ENCODE data around the gene PDPN.

DNA sequence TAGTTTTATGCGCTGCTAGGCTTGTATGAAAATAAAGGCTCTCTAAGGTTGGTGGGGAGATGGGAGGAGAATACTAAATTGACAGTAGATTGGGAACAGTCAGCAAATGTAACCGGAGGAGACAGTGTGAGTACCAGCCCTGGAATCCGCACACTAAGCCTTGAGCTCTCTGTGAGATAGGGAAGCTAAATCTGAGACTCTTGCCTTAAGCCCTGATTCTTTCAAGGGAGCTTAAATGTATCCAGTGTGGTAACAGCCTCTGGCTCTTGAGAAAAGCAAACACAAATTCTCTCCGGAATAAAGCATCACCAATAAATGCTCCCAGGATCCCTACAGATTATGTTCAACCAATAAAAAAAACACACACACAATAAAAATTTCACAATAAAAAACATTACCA, 33.0 kb upstream of the PDPN start:
- TF ChIP-seq EZH2 (IDR thresholded peaks at IDR 0.05) (no peak), FOXP2 (optimal IDR thresholded peaks at IDR 0.05; ENCODE audit: control extremely low read depth, extremely low read length, insufficient read depth) (no peak), POLR2AphosphoS5 (IDR thresholded peaks at IDR 0.05; ENCODE audit: borderline replicate concordance, low read depth, low read length) (no peak)

Data from SK-N-MC (cell line).